ENCODE data around the gene SKP1. TPM values are rescaled to one million over a fixed set of nuclear protein-coding genes. Genes with fewer than 3 reads are reported as not detected.

Gene SKP1
- total RNA-seq, 2 donors from 2014 or later, result 357 to 427 TPM

DNA sequence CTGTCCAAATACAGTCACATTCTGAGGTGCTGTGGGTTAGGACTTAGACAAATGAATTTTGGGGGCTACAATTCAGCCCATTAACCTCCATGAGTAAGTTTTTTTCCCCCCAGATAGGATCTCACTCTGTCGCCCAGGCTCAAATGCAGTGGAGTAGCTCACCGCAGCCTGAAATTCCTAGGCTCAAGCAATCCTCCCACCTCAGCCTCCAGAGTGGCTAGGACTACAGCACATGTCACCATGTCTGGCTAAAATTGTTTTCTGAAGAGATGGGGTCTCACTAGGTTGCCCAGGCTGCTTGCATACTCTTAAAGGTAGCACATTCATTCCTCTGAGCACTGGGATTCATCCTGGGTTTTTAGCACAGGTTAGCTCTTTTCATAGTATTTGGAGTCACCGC is 26.9 kb upstream of the SKP1 start:
- Histone ChIP-seq H3K9me3 (ENCODE audit: control insufficient read depth, low read length) (no peaks in the 10 kb centered on the region), H3K4me1 (ENCODE audit: control insufficient read depth, insufficient read depth, low read length) (no peaks in the 10 kb centered on the region), H3K4me3 (ENCODE audit: low read length) (no peak overlapping the region), H3K36me3 (ENCODE audit: control insufficient read depth, insufficient read depth, low read length) (peaks cover 78% of the 10 kb centered on the region), H3K9ac (ENCODE audit: extremely low read depth, low read length, poor library complexity, severe bottlenecking) (no peak overlapping the region), H3K27ac (ENCODE audit: low read depth, low read length) (no peak overlapping the region), H3K27me3 (ENCODE audit: control insufficient read depth, insufficient read depth, low read length, poor library complexity, severe bottlenecking) (no peaks in the 10 kb centered on the region)
- no peak overlapping the region for H3K4me3 Mint-ChIP-seq
- H3K27ac Mint-ChIP-seq, result no peak overlapping the region
- TF ChIP-seq, protein P1, sequence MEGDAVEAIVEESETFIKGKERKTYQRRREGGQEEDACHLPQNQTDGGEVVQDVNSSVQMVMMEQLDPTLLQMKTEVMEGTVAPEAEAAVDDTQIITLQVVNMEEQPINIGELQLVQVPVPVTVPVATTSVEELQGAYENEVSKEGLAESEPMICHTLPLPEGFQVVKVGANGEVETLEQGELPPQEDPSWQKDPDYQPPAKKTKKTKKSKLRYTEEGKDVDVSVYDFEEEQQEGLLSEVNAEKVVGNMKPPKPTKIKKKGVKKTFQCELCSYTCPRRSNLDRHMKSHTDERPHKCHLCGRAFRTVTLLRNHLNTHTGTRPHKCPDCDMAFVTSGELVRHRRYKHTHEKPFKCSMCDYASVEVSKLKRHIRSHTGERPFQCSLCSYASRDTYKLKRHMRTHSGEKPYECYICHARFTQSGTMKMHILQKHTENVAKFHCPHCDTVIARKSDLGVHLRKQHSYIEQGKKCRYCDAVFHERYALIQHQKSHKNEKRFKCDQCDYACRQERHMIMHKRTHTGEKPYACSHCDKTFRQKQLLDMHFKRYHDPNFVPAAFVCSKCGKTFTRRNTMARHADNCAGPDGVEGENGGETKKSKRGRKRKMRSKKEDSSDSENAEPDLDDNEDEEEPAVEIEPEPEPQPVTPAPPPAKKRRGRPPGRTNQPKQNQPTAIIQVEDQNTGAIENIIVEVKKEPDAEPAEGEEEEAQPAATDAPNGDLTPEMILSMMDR (conservative IDR thresholded peaks at IDR 0.05), result no peak
- H3K27me3 Mint-ChIP-seq (ENCODE audit: insufficient read depth), result no peaks in the 10 kb centered on the region
- H3K4me1 Mint-ChIP-seq, result peaks cover 3% of the 10 kb centered on the region
- WGBS, 2 experiments (ENCODE audit: insufficient coverage in 1 of 2, insufficient read length in 1 of 2), result 91% methylated on average over 3 of the region's 3 CpGs
- no peak for DNase-seq
- H3K36me3 Mint-ChIP-seq (ENCODE audit: low read depth), result peaks cover 72% of the 10 kb centered on the region
- no peaks in the 10 kb centered on the region for H3K9me3 Mint-ChIP-seq

DNA sequence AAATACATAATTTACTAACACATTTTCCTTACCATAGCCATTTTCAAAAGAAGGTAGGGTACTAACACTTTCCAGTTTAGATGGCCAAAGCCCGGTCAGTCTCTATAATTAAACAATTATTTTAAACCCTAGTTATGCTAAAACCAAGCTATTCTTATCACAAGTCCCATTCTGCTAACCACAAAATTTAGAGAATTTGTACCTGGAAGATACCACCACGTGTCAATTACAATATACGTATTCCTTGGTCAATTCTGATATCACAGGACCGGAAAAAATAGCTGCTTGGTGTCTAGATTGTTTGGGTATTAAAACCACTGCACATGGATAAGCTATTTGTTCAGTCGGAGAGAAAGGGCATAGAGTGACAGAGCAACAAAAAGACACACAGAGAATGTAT is 18.9 kb upstream of the SKP1 start:
- peaks cover 64% of the 10 kb centered on the region for H3K36me3 ChIP-seq (ENCODE audit: control insufficient read depth, insufficient read depth, low read length)
- Mint-ChIP-seq H3K27me3 (ENCODE audit: insufficient read depth) (no peaks in the 10 kb centered on the region), H3K9me3 (no peaks in the 10 kb centered on the region), H3K4me3 (no peak overlapping the region), H3K36me3 (ENCODE audit: low read depth) (peaks cover 54% of the 10 kb centered on the region), H3K27ac (no peak overlapping the region), H3K4me1 (peaks cover 17% of the 10 kb centered on the region)
- WGBS, 2 experiments (ENCODE audit: insufficient coverage in 1 of 2, insufficient read length in 1 of 2), result 75 to 76% methylated on average over 4 to 5 of the region's 5 CpGs
- no peaks in the 10 kb centered on the region for H3K27me3 ChIP-seq (ENCODE audit: control insufficient read depth, insufficient read depth, low read length, poor library complexity, severe bottlenecking)
- TF ChIP-seq, protein P1 (conservative IDR thresholded peaks at IDR 0.05), result no peak
- H3K9ac ChIP-seq (ENCODE audit: extremely low read depth, low read length, poor library complexity, severe bottlenecking), result no peak overlapping the region
- no peak for DNase-seq
- H3K27ac ChIP-seq (ENCODE audit: low read depth, low read length), result no peak overlapping the region
- H3K9me3 ChIP-seq (ENCODE audit: control insufficient read depth, low read length), result no peaks in the 10 kb centered on the region
- H3K4me1 ChIP-seq (ENCODE audit: control insufficient read depth, insufficient read depth, low read length), result peaks cover 10% of the 10 kb centered on the region
- no peak overlapping the region for H3K4me3 ChIP-seq (ENCODE audit: low read length)

DNA sequence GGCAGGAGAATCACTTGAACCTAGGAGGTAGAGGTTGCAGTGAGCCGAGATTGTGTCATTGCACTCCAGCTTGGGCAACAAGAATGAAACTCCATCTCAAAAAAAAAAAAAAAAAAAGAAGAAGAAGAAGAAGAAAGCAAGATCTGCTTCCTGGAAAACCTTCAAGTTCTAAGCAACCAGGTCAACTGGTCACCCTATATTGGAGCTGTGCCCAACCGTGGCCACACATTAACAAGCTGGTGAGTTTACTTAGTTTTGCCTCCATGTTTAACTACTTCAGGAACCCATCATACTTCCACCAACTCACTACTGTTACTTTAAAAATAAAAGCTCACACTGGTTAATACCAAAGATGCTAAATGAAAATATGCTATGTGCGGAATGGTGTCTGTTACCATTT is 12.3 kb upstream of the SKP1 start:
- no peaks in the 10 kb centered on the region for H3K36me3 Mint-ChIP-seq (ENCODE audit: low read depth)
- H3K9me3 Mint-ChIP-seq, result no peaks in the 10 kb centered on the region
- H3K27ac Mint-ChIP-seq, result no peak overlapping the region
- Histone ChIP-seq H3K27me3 (ENCODE audit: control insufficient read depth, insufficient read depth, low read length, poor library complexity, severe bottlenecking) (no peaks in the 10 kb centered on the region), H3K4me3 (ENCODE audit: low read length) (no peak overlapping the region), H3K36me3 (ENCODE audit: control insufficient read depth, insufficient read depth, low read length) (peaks cover 6% of the 10 kb centered on the region), H3K9me3 (ENCODE audit: control insufficient read depth, low read length) (no peaks in the 10 kb centered on the region), H3K9ac (ENCODE audit: extremely low read depth, low read length, poor library complexity, severe bottlenecking) (no peak overlapping the region), H3K4me1 (ENCODE audit: control insufficient read depth, insufficient read depth, low read length) (no peaks in the 10 kb centered on the region), H3K27ac (ENCODE audit: low read depth, low read length) (no peak overlapping the region)
- H3K4me1 Mint-ChIP-seq, result no peaks in the 10 kb centered on the region
- H3K4me3 Mint-ChIP-seq, result no peak overlapping the region
- no peaks in the 10 kb centered on the region for H3K27me3 Mint-ChIP-seq (ENCODE audit: insufficient read depth)
- WGBS, 2 experiments (ENCODE audit: insufficient coverage in 1 of 2, insufficient read length in 1 of 2), result 83 to 92% methylated on average over 1 to 2 of the region's 3 CpGs
- no peak for DNase-seq
- TF ChIP-seq, protein P1 (conservative IDR thresholded peaks at IDR 0.05), result no peak
